A549 (cell line): ENCODE measurements around the gene GTF3A.

Experiments used
- CEBPB ChIP-seq, 2 experiments: fragments of >200 bp in 1 of 2; sonication (Bioruptor Twin) in 1 of 2; formaldehyde crosslinking in 1 of 2; IDR thresholded peaks; 2 replicates each; pipeline ENCODE4 v1.6.1; 2012 to 2016
- CTCF ChIP-seq: fragments of >200 bp; sonication (Bioruptor Twin); formaldehyde crosslinking; IDR thresholded peaks from 3 replicates; pipeline ENCODE4 v1.5.1; 2016
- ELK1 ChIP-seq: fragments of 150-350 bp; IDR thresholded peaks from 2 replicates; pipeline ENCODE4 v1.6.1; 2014; ENCODE audit warnings: low read depth, mild to moderate bottlenecking, low read length
- EP300 ChIP-seq, 2 experiments: fragments of >200 bp; sonication (Bioruptor Twin); formaldehyde crosslinking; IDR thresholded peaks; 2 replicates in 1 of 2; 3 replicates in 1 of 2; pipeline ENCODE4 v1.6.1; 2016 to 2017
- KDM1A ChIP-seq: fragments of 200-600 bp; sonication (generic); IDR thresholded peaks from 2 replicates; pipeline ENCODE4 v1.6.1; 2016; ENCODE audit warnings: low read depth, mild to moderate bottlenecking
- POLR2A ChIP-seq: IDR thresholded peaks from 2 replicates; pipeline ENCODE4 v1.6.1; 2012; ENCODE audit warnings: mild to moderate bottlenecking, low read length
- REST ChIP-seq: fragments of 200-600 bp; sonication (generic); IDR thresholded peaks from 2 replicates; pipeline ENCODE4 v1.6.1; 2016; ENCODE audit warnings: antibody characterized with exemption, mild to moderate bottlenecking, moderate library complexity
- SMC3 ChIP-seq: fragments of >200 bp; sonication (Bioruptor Twin); formaldehyde crosslinking; IDR thresholded peaks from 3 replicates; pipeline ENCODE4 v1.6.1; 2018; ENCODE audit warnings: inconsistent platforms
- USF2 ChIP-seq: fragments of 450-650 bp; IDR thresholded peaks from 2 replicates; pipeline ENCODE4 v1.6.1; 2014; ENCODE audit warnings: antibody characterized with exemption

GRCh38 chr13:27474751-27475268 is 50.4 kb downstream of the GTF3A start:
- TF ChIP-seq EP300 (IDR thresholded peaks at IDR 0.05): no peak
- TF ChIP-seq ELK1: no peak
- TF ChIP-seq USF2: no peak
- no peak for TF ChIP-seq POLR2A
- TF ChIP-seq CTCF: no peak
- no peak for TF ChIP-seq REST
- no peak for TF ChIP-seq SMC3
- no peak for TF ChIP-seq CEBPB (IDR thresholded peaks at IDR 0.05)
- no peak for TF ChIP-seq KDM1A
